Endothelial cell (in vitro differentiated cells): ENCODE data around the gene FAM89B. TPM values are rescaled to one million over a fixed set of nuclear protein-coding genes. Genes with fewer than 3 reads are reported as not detected.
A peak's percentile ranks its signal among the peaks of the same experiment; 100 is the strongest.

Experiments used
- DNase-seq: peaks from one replicate; pipeline ENCODE4 v3.0.0; 2021; ENCODE audit warnings: low spot score
- H3K27ac Mint-ChIP-seq: one replicate; pipeline ENCODE4 v1.8.0; 2021; ENCODE audit warnings: mixed read lengths, inconsistent platforms; ENCODE audit not compliant: unreplicated experiment
- H3K27me3 Mint-ChIP-seq: one replicate; pipeline ENCODE4 v1.8.0; 2021; ENCODE audit warnings: mild to moderate bottlenecking, moderate library complexity, mixed read lengths, inconsistent platforms; ENCODE audit not compliant: unreplicated experiment
- H3K36me3 Mint-ChIP-seq: one replicate; pipeline ENCODE4 v1.8.0; 2021; ENCODE audit warnings: mild to moderate bottlenecking, low read depth, mixed read lengths, inconsistent platforms; ENCODE audit not compliant: unreplicated experiment
- H3K4me1 Mint-ChIP-seq: one replicate; pipeline ENCODE4 v1.8.0; 2021; ENCODE audit warnings: mild to moderate bottlenecking, mixed read lengths, inconsistent platforms; ENCODE audit not compliant: unreplicated experiment
- H3K4me3 Mint-ChIP-seq: one replicate; pipeline ENCODE4 v1.8.0; 2021; ENCODE audit warnings: mild to moderate bottlenecking, mixed read lengths, inconsistent platforms; ENCODE audit not compliant: unreplicated experiment
- H3K9me3 Mint-ChIP-seq: one replicate; pipeline ENCODE4 v1.8.0; 2021; ENCODE audit warnings: mixed read lengths, inconsistent platforms; ENCODE audit not compliant: unreplicated experiment
- CTCF ChIP-seq: fragments of 200-600 bp; sonication (generic); IDR thresholded peaks from one replicate; pipeline ENCODE4 v1.5.0; 2021; ENCODE audit warnings: antibody characterized with exemption; ENCODE audit not compliant: unreplicated experiment
- total RNA-seq: library from RNA; stranded (reverse); fragmentation: NEBNext Ultra II Directional; extraction: Animal tissue kit (Norgen Biotek cat#: 25700); gene quantifications from one replicate; pipeline ENCODE4 v1.2.1, GENCODE V29; 2021; ENCODE audit not compliant: unreplicated experiment

Gene FAM89B
- total RNA-seq, 1 donor from 2014 or later: 44.7 TPM

- peak overlapping the region; percentile 48 for H3K27ac Mint-ChIP-seq
These were observed 46.5 kb upstream of the FAM89B start for GRCh38 chr11:65525546-65526480.

GRCh38 chr11:65526744-65527143 lies 45.6 kb upstream of the FAM89B start:
- Mint-ChIP-seq H3K9me3 (no peaks in the 10 kb centered on the region), H3K36me3 (peaks cover 22% of the 10 kb centered on the region), H3K27ac (no peak overlapping the region), H3K27me3 (peaks cover 17% of the 10 kb centered on the region), H3K4me1 (peaks cover 54% of the 10 kb centered on the region), H3K4me3 (peak overlapping the region; percentile 86)
- TF ChIP-seq CTCF: no peak
- DNase-seq: no peak

More at GRCh38 chr11:65525546-65526480, 46.5 kb upstream of the FAM89B start:
- Mint-ChIP-seq H3K4me1 (peaks cover 57% of the 10 kb centered on the region), H3K4me3 (peak overlapping the region; percentile 91), H3K27me3 (peaks cover 17% of the 10 kb centered on the region), H3K9me3 (no peaks in the 10 kb centered on the region), H3K36me3 (peaks cover 13% of the 10 kb centered on the region)
- TF ChIP-seq CTCF: no peak
- DNase-seq: no peak

- Mint-ChIP-seq H3K4me1 (peaks cover 32% of the 10 kb centered on the region), H3K9me3 (no peaks in the 10 kb centered on the region), H3K36me3 (peaks cover 29% of the 10 kb centered on the region), H3K27me3 (peaks cover 18% of the 10 kb centered on the region), H3K4me3 (peak overlapping the region; percentile 12), H3K27ac (no peak overlapping the region)
- no peak for DNase-seq
- no peak for TF ChIP-seq CTCF
These were observed 43.5 kb upstream of the FAM89B start for GRCh38 chr11:65528819-65529350.

- H3K27ac Mint-ChIP-seq: no peak overlapping the region
- H3K36me3 Mint-ChIP-seq: peaks cover 32% of the 10 kb centered on the region
- no peak for DNase-seq
- peaks cover 13% of the 10 kb centered on the region for H3K27me3 Mint-ChIP-seq
- peak overlapping the region; percentile 45 for H3K4me3 Mint-ChIP-seq
- TF ChIP-seq CTCF: no peak
- peaks cover 26% of the 10 kb centered on the region for H3K4me1 Mint-ChIP-seq
- no peaks in the 10 kb centered on the region for H3K9me3 Mint-ChIP-seq
These were observed 42.7 kb upstream of the FAM89B start for GRCh38 chr11:65529475-65530156.

- Mint-ChIP-seq H3K9me3 (no peaks in the 10 kb centered on the region), H3K4me1 (peaks cover 26% of the 10 kb centered on the region), H3K4me3 (peak overlapping the region; percentile 45), H3K27me3 (peaks cover 13% of the 10 kb centered on the region), H3K36me3 (peaks cover 35% of the 10 kb centered on the region), H3K27ac (no peak overlapping the region)
- DNase-seq: no peak
- no peak for TF ChIP-seq CTCF
These were observed 42.2 kb upstream of the FAM89B start for GRCh38 chr11:65530157-65530496.
